SKM-1 treated with dmso at 0.1 percent for 144 hours (cell line): ENCODE measurements around the gene APOL2.
"Not testable (repeated sequence)": the region's sequence is repeated elsewhere in the genome, so short reads cannot be mapped to it uniquely, and the experiment has no call there.

Experiments used
- DNase-seq: peaks from one replicate; lab custom pipeline; 2025; ENCODE audit not compliant: unreplicated experiment; lab: John Stamatoyannopoulos, UW

APOL2 gene

DNA sequence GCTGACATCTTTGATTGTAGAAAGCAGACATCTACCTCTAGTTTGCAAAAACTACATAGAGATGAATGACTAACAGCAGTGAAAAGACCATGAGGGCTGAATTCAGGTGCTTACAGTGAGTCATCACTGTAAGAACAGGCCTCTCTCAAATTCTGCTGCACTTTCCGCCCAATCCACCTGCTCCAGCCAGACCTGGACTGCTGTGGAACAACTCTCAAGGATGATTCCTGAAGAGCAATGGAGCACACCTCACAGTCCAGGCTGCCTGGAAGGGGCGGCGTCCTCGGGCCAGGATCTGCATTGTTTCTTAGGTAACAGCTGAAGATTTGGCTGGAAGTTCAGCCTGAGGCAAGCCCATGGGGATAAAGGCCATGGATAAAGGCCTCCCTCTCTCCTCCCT is 15.1 kb downstream of the APOL2 start:
- DNase-seq, result no peak

GRCh38 chr22:36223504-36223903 is 15.8 kb downstream of the APOL2 start:
- no peak for DNase-seq

DNA sequence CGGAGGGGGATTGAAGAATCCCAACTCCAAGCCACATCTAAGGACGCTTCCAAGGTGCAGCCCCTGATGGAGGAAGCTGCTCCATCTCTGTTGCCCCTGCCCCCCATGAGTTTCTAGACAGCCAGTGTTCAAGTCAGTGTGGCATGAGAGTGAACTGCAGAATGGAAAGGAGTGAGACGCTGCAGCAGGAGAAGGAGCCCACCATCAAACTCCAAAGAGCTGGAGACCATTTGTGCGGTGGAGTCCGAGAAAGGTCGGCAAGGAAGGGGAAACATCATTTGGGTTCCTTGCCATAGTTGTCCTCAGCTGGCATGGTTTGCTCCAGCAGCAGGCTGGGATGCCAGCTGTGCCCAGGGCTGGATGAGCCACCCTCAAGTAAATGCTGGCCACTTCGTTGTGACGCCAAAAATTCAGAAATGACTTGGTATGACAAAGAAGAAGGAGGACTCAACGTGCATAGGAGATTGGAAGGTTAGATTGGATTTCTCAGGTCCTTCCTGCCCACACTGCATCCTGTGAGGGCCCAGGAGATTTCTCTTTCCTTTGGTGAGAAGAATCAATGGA is 16.4 kb downstream of the APOL2 start:
- DNase-seq, result no peak

DNA sequence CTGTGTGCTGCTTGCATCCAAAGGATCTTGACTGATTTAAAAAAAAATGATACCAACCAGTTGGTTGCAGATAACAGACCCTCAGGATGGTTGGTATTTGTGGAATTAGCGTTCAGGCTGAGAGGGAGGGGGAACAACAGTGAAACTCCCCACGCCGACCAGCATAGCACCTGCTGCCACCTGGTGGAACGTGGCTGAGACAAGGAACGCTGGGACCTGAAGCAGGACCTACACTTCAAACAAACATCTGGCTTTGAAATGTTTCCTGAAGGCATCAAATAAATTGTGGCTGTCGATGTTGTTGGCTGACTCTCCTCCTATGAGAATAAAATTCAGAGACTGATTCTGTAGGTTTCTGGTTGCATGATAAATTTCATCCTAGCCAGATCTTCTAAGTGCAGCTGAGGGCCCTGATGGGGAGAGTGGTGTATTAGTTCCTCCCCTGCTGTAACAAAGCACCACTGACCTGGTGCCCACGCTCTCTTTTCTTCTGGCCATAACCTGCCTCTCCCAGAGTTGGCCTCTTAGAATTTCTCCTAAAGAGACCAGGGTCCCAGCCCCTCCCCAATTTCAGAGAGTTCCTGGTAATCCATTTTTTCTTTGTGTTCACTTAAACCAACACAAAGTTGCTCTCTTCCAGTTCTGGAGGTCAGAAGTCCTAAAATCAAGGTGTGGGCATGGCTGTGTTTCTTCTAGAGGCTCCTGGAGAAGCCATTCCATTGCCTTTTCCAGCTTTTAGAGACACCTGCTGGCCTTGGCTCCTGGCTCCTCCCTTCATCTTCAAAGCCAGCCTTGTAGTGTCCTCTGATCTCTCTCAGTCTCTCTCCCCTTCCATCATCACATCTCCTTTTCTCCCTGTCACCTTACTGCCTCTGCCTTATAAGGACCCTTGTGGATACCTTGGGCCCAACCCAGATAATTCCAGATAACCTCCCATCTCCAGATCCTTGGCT is 17.3 kb downstream of the APOL2 start:
- DNase-seq, result peak; percentile 31

DNA sequence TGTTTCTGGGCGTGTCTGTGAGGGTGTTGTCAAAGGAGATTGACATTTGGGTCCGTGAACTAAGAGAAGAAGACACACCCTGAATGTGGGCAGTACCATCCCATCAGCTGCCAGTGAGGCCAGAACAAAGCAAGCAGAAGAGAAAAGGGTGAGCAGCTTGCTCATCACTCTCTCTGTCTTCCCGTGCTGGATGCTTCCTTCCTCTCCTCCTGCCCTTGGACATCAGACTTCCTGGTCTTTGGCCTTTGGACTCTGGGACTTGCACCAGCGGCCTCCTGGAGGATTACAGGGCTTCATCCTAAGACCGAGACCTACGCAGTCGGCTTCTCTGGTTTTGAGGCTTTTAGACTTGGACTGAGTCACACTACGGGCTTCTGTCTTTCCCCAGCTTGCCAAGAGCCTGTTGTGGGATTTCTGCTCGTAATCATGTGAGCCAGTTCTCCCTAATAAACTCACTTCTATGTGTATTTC is 18.8 kb downstream of the APOL2 start:
- no peak for DNase-seq

DNA sequence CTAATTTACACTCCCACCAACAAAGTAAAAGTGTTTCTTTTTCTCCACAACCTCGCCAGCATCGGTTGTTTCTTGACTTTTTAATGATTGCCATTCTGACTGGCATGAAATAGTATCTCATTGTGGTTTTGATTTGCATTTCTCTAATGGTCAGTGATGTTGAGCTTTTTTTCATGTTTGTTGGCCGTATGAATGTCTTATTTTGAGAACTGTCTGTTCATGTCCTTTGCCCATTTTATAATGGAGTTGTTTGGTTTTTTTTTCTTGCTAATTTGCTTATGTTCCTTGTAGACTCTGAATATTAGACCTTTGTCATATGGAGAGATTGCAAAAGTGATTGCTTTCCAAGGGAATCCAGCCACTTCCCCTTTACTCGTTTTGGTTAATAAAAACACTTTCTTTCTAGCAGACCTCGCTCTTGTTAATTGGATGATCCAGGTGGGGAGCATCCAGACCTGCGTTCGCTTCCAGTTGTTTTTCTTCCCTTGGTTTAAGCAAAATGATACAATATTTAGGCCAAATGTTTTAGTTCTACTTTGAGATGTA is 20.6 kb downstream of the APOL2 start:
- no peak for DNase-seq

- no peak for DNase-seq
Measured at GRCh38 chr22:36215981-36216380, 23.3 kb downstream of the APOL2 start.

GRCh38 chr22:36213586-36213985 is 25.7 kb downstream of the APOL2 start:
- no peak for DNase-seq

DNA sequence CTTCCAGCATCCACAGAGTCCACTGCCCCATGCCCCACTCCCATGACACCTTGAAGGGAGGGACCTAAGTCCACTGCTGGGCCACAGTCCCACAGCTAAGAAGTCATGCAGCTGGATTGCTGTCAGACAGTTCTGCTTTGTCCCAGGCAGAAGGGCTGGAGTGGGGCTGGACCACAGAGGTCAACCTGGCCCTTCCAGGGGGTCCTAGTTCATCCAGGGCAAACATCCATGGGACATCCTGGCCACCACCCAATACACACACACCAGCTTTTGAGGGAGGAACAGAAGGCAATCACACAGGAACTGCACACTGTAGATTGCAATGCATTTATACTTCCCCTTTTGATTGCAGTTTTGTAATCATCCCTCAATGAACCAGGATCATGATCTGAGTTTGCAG is 26.4 kb downstream of the APOL2 start:
- peak; percentile 81 for DNase-seq

GRCh38 chr22:36211237-36211861 is 28.0 kb downstream of the APOL2 start:
- DNase-seq, result peak; percentile 76

- no peak for DNase-seq
Measured at GRCh38 chr22:36210224-36210623, 29.1 kb downstream of the APOL2 start.

DNA sequence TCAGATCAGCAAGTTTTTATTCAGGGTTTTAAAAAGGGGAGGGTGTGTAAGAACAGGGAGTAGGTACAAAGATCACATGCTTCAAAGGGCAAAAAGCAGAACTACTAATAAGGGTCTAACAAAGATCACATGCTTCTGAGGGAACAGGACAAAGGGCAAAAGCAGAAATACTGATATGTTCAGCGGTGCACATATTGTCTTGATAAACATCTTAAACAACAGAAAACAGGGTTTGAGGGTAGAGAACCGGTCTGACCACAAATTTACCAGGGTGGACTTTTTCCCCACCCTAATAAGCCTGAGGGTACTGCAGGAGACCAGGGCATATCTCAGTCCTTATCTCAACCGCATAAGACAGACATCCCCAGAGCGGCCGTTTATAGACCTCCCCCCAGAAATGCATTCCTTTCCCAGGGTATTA is 29.8 kb downstream of the APOL2 start:
- not testable (repeated sequence) for DNase-seq

DNA sequence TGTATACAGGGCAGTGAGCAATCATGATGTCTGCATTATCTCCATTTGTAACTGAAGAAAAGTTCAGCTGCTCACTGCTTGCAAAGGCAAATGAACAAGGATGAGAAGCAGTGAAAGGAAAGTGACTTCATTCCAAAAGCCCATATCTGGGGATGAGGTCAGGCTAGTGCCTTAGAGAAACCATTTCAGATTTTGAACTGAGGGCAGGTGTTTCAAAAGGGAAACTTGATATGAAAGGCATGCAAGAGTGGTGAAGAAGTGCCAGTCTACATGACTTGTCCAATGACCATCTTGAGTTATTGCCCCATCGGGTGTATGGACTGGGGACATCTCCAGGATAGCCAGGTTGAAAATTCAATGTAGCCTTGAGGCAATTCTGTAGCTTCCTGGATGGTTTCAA is 30.4 kb downstream of the APOL2 start:
- DNase-seq, result no peak

DNA sequence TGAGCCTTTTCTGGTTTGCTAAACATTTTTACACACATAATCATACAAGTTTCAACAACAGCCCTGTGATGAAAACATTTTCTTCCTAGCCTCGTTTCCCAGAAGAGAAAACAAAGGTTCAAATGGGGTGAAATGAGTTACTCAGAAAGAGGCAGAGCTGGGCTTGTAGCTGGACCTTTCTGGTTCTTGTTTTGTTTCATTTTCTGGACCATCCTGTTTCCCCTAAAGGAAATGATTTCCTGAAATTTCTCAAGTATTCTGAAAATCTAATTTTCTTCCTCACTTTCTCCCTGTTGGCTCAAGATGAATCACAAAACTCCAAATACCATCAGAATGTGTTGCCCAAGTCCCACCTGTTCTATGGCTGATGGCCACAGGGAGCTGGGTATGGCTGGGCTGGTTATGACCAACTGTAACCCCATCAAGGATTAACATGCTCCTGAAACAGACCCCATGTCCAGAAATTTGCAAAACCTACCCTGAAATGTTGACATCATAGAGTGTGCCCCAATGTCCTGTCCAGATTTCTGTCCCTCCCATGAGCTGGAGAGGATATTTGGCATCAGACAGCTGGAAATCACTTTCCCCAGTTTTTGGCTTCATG is 31.1 kb downstream of the APOL2 start:
- DNase-seq, result no peak

GRCh38 chr22:36206255-36206654 is 33.1 kb downstream of the APOL2 start:
- DNase-seq, result no peak

GRCh38 chr22:36205573-36205972 is 33.8 kb downstream of the APOL2 start:
- DNase-seq, result not testable (repeated sequence)

DNA sequence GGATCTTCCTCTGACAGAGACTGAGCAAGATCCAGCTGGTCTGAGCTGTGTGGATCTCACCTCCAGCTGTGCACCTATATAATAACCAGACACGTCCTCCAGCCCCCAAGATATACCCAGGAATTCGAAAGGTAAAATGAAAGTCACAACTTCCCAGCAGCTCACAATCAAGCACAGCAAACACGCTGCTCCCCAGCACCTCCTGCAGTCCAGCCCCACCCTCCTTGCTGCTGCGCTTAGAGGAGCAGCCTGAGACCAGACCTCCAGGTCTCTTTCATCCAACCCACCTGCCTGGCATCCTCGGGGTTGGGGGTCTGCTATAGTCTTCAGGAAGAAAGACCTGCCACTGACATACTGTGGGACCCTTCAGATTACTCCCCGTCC is 34.7 kb downstream of the APOL2 start:
- DNase-seq, result no peak

DNA sequence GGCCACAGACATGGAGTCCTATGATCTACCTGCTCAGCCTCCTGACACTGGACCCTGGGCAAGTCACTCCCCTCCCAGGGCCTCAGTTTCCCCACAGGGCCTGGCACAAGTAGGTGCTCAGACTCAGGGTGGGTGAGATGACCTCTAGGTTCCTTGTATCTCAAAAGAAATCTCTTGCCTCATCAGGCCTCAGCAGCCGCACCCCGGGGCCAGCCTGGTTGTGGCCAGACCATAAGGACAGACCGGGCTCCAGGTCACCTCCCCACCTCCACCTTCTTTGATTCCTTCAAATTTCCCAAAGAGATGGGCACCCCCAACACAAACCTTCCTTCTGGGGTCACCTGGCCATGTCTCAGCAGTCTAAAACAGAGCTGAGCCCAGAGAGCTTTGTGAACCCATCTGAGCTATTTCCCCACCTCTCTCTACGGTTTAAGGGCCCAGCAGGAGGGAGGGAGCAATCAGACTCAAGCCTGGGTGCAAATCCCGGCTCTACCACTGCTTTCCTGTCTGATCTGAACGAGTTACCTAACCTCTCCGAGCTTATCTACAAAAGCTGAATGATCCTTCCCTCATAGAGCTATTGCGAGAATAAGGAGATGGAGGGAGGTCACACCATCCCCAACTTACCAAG is 35.2 kb downstream of the APOL2 start:
- no peak for DNase-seq

DNA sequence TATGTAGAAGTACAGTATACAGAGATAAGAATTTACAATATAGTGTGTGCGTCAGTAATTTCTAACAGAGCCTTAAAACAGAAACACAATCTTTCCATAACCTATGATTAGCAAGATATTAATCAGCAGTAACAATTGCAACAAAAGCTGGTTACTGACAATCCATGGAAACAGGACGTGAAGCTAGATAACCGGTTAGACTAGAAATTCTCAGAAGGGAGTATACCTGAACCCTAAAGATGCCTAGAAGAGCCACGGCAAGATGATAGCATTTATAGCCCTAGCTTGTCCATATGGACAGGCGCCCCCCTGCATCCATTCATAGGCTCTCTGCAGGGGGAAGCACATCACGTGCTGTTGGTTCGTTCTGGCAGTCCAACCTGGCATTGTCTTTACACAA is 35.9 kb downstream of the APOL2 start:
- DNase-seq, result not testable (repeated sequence)

DNA sequence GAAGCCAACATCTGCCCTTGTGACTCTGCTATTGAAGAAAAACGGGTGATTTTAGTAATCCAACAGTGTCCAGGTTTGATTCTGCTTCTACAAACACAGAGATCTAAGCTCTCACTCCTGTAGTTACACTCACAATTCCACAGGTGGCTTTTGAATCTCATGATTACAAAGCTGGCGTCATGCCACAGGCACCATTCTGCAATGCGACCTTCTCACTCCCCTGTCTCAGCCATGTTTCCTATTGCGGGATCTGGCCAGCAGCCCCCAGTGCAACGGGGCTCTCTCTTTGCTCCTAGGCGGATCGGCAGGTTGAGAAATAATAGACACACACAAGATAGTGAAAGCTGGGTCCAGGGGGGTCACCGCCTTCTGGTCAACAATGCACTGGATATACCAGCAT is 36.4 kb downstream of the APOL2 start:
- not testable (repeated sequence) for DNase-seq
